M059J (cell line): ENCODE results near the gene RASGRP1. TPM values are rescaled to one million over a fixed set of nuclear protein-coding genes. Genes with fewer than 3 reads are reported as not detected.

Experiments used
- DNase-seq: peaks from one replicate; pipeline ENCODE4 v3.0.0-alpha.2; 2012; ENCODE audit warnings: low read depth
- total RNA-seq: library from RNA; depleted of rRNA; stranded (reverse); fragments of >200 nt; shearing (Covaris generic); gene quantifications from 2 replicates; pipeline ENCODE4 v1.2.3, GENCODE V29; 2014

RASGRP1 gene
- total RNA-seq, 1 experiment from 2014 or later: 0.52 TPM

GRCh38 chr15:38536201-38536676 is 28.4 kb downstream of the RASGRP1 start:
- peak; percentile 93 for DNase-seq

- DNase-seq: peak; percentile 64
Observed at GRCh38 chr15:38535491-38536200, 29.0 kb downstream of the RASGRP1 start.

DNA sequence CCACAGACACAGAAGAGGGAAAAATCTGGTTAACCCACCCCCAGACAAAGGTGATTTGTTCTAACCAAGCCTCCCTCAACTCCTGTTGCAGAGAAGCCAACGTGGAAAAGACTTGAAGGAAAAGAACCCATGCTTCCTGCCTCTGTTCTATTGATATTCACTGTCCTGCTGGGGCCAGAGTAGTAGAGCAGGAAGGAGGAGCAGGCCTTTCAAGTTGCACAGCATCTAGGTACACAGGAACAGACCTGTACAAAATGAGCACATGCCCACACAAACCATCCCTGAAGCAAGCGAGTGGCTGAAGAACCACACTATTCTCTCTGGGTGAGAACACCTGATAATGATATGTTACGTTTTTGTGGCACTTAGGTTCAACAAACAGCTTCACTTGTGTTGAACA is 29.9 kb downstream of the RASGRP1 start:
- no peak for DNase-seq

GRCh38 chr15:38533926-38534325 is 30.7 kb downstream of the RASGRP1 start:
- no peak for DNase-seq

- DNase-seq: no peak
Observed at GRCh38 chr15:38533416-38533915, 31.1 kb downstream of the RASGRP1 start.

DNA sequence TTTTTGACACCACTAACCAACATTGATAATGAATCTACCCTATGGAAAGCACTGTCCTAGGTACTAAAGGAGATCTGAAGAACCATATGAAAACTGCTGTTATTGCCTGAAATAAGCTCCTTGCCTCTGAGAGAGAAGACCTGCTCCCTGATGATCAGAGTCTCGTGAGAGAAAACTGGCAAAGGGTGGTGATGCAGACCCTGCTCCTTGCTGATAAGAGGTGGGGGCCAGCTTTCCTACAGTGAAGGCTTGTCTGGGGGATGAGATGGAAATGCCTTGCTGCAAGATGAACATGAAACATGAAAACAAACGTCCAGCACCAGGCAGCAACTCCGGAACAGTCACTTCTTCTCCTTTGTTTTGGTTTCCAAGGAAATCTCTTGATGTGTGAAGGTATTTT is 31.9 kb downstream of the RASGRP1 start:
- no peak for DNase-seq

- peak; percentile 88 for DNase-seq
Observed at GRCh38 chr15:38531509-38531908, 33.1 kb downstream of the RASGRP1 start.

GRCh38 chr15:38530113-38530512 is 34.5 kb downstream of the RASGRP1 start:
- DNase-seq: peak; percentile 43

GRCh38 chr15:38528294-38528693 is 36.3 kb downstream of the RASGRP1 start:
- peak; percentile 79 for DNase-seq

GRCh38 chr15:38526158-38526557 is 38.5 kb downstream of the RASGRP1 start:
- DNase-seq: no peak

GRCh38 chr15:38525489-38525888 is 39.1 kb downstream of the RASGRP1 start:
- no peak for DNase-seq

GRCh38 chr15:38524156-38524555 is 40.5 kb downstream of the RASGRP1 start:
- DNase-seq: no peak

DNA sequence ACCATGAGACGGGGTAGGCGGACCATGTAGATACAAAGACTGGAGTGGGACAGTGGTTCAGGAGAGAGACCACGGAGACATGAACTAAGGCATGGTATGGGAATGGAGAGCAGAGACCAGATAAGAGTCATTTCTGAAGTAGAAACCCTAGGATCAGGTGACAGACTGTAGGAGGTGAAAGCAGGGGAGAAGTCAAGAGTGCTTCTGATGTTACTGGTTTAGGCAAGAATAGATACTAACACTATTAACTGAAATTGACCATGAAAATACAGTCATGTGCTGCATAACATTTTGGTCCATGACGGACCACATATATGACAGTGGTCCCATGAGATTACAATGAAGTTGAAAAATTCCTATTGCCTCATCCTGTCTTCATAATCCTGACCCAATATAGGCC is 41.7 kb downstream of the RASGRP1 start:
- no peak for DNase-seq

DNA sequence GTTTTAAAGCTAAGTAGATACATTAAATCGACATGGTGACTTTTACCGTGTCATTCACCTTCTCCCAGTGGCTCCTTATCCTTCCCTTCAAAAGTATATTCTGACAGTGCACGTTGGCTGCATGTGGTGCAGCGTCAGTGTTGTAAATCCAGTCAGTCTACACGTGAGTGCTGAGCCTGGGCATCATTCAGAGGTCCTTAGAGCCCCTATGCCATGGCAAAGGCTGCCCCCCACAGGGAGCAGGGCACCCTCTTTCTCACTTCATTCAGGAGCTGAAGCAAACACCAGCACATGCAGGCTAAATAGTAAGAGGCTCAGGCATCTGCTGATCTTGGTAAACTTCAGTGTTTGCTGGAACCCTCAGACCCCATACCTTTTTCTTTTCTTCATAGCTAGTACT is 43.3 kb downstream of the RASGRP1 start:
- DNase-seq: no peak

- no peak for DNase-seq
Observed at GRCh38 chr15:38520035-38520434, 44.6 kb downstream of the RASGRP1 start.

- no peak for DNase-seq
Observed at GRCh38 chr15:38518084-38518483, 46.5 kb downstream of the RASGRP1 start.

- no peak for DNase-seq
Observed at GRCh38 chr15:38517312-38517975, 47.2 kb downstream of the RASGRP1 start.

DNA sequence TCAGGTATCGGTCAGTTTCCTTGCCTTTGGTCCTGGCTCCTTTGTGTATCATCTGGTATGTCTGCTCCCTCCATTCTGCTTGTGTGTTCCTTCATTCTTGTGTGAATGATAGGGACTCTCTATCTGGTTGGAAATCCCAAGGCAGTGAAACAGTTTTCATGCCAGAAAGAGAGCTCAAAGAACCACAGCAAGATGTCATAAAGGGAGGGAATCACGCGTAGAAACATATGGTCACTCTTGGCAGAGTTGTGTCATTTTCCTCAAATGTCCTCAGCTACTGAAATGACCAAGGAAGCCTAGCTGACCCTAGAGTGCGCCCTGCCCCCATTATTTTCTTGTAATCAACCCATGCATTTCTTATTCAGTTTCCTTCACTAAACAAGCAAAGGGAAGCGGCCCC is 48.0 kb downstream of the RASGRP1 start:
- DNase-seq: no peak

DNA sequence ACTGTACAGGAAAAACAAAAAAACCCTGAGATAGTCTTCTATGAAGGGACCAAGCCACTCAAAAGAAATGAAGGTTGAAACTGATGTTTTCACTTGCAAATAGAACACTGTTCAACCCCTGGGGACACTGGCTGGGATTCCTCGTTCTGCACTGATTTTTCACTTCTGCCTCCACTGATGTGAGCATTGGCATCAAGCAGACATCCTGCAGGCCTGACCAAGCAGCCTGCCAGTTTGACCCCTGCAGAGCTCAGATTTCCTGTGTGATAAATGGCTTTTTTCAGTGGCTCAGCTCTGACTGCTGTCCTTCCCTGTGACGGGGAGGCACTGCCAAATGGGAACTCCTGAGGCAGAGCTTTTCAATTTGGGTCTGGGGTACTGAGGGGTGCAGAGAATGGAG is 50.0 kb downstream of the RASGRP1 start:
- DNase-seq: peak; percentile 37

DNA sequence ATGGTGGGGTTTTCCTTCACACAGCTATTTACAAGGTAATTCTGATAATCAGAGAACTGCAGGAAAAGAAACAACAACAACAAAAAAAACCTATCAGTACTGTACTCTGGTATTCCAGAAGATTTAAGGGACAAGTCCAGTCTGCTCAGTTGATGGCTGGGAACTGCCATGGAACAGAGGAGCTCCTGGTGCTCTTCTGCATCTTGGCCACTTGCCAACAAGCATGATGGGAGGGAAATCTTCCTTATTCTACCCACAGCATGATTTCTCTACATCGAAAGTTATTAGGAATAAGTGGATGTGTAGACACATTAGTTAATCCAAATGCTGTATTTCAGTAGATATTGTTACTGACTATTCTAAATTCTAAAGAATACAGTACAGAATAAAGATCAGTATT is 51.7 kb downstream of the RASGRP1 start:
- no peak for DNase-seq

DNA sequence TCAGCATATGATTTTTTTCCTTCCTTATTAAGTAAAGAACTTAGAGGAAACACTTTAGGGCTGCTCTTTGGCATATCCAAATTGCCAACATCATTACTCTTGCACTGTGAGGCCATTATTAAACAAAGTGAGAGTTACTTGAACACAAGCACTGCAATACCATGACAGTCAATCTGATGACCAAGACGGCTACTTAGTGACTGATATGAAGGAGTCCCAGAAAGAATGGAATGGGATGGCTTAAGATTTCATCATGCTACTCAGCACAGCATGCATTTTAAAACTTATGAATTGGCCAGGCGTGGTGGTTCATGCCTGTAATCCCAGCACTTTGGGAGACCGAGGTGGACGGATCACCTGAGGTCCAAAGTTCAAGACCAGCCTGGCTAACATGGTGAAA is 55.5 kb downstream of the RASGRP1 start:
- no peak for DNase-seq

- no peak for DNase-seq
Observed at GRCh38 chr15:38508647-38509046, 56.0 kb downstream of the RASGRP1 start.

GRCh38 chr15:38507570-38507969 is 57.0 kb downstream of the RASGRP1 start:
- no peak for DNase-seq
